Left ventricle myocardium superior (tissue), 1 donor: ENCODE results near the gene NEDD8. TPM values are rescaled to one million over a fixed set of nuclear protein-coding genes. Genes with fewer than 3 reads are reported as not detected.
"Not testable (repeated sequence)": the region's sequence is repeated elsewhere in the genome, so short reads cannot be mapped to it uniquely, and the experiment has no call there.

Source experiments
- ATAC-seq: fragments of 200-7000 bp; cut with Tn5 transposase; one replicate; pipeline ENCODE4 v1.9.1; 2020; ENCODE audit warnings: mild to moderate bottlenecking, moderate library complexity
- DNase-seq: peaks from one replicate; pipeline ENCODE4 v3.0.0-alpha.2; 2020
- intact Hi-C: fragments of 100-400 bp; cut with micrococcal nuclease; formaldehyde crosslinking; loops from one replicate; pipeline ENCODE4 v1.11.0; 2022
- total RNA-seq: library from RNA; stranded (reverse); fragmentation: NEBNext Ultra II Directional; extraction: Animal tissue kit (Norgen Biotek cat#: 25700); gene quantifications from one replicate; pipeline ENCODE4 v1.2.1, GENCODE V29; 2021
- donor health status: DM: no; HTN: yes; CAD: no; lungs with severe emphysema.

Gene NEDD8
- total RNA-seq, 1 donor from 2014 or later: 225 TPM

DNA sequence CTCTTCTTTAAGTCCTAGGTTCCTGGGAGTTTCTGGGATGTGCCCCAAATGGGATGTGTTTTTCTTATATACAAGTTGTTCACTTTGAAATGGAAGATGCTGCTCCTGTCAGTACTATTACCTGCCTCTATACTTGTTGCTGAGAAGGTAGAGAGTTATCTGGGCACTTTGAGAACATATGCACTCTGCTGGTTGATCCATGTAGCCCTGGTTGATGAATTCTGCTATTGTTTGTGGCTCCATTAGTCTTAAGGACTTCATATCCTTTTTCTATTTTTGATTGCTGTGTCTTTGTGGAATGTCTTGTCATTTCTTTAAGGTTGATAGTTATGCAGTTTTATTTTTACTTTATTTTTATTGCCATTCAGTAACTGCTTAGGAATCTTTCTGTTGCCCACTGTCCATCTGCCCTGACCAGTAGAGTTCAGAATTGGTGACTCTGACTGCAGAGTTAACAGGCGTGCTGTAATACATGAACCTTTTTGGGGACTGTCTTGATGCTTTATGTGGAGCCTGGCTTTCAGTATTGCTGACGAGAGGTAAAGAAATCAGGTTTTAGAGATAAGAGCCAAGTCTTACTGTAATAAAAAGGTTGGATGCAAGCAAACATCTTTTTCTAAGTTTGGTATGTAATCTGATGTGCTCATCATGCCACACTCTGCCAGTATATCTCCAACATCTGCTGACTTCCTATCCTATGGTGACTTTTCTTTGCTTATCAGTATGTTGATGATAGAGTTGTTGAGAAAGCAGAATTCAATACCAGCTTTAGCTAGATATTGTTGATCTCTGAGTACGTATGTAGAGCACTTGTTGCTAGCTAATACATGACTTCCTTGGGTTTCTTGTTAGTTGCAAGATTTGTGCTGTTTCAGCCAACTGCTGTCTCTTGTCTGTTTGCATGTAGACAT lies 2.2 kb upstream of the NEDD8 start:
- intact Hi-C loops: no loop called here
- no peak for ATAC-seq
- DNase-seq: no peak

DNA sequence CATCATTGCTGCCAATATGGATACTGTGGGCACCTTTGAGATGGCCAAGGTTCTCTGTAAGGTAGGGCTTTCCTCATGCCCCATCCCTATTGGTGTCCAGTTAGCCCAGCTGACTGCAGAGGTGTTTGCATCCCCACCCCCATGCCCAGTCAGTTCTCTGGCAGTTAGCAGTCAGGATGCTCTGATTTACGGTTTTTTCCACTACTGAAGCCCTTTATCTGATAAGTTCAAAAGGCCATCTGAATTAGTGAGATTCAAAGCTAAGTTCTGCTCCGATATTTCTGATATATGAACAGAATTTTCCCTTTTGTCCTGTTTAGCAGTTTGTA lies 1.3 kb upstream of the NEDD8 start:
- intact Hi-C loops: no loop called here
- DNase-seq (no peak), ATAC-seq (no peak)

DNA sequence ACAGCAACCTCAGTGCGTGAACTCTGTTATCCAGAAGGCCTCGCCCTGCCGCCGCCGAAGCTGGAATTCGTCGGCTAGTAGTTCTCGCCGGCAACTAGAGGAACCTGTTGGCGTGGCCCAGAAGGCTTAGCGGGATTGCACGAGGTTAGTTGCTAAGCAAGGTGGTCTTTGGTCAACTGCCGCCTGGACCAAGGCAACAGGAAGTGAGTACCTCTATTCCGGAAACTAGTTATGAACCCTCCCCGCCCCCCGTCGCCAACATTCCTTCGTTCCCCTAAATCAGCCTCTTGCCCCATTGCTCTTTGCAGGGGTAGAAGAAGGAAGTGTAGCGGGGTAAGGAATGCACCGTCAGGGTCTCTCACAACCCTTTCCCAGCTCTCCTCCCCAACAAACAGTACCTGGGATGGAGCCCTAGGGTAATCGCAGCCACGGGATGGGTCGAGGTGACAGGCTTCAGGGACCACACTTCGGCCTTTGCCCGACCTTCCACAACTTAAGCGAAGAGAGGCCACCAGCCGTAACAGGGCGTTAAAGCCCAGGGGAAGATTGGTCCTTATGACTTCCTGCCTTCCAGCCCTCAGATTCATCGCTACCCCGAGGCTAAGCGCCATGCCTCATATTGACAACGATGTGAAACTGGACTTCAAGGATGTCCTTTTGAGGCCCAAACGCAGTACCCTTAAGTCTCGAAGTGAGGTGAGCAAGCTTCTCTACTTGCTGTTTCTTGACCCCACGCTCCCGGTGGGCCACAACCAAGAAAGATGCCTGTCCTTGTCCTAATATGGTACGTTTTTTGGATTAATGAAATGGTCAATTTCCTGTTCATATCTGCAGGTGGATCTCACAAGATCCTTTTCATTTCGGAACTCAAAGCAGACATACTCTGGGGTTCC lies 724 bp upstream of the NEDD8 start, which contains the start of gene GMPR2:
Gene GMPR2 (plus strand): TSS at position 285 of the 893 bp plus-strand sequence. CDS start 325 bp downstream, at position 610.
- no peak for DNase-seq
- intact Hi-C loops: no loop called here
- peak; percentile 72 for ATAC-seq

DNA sequence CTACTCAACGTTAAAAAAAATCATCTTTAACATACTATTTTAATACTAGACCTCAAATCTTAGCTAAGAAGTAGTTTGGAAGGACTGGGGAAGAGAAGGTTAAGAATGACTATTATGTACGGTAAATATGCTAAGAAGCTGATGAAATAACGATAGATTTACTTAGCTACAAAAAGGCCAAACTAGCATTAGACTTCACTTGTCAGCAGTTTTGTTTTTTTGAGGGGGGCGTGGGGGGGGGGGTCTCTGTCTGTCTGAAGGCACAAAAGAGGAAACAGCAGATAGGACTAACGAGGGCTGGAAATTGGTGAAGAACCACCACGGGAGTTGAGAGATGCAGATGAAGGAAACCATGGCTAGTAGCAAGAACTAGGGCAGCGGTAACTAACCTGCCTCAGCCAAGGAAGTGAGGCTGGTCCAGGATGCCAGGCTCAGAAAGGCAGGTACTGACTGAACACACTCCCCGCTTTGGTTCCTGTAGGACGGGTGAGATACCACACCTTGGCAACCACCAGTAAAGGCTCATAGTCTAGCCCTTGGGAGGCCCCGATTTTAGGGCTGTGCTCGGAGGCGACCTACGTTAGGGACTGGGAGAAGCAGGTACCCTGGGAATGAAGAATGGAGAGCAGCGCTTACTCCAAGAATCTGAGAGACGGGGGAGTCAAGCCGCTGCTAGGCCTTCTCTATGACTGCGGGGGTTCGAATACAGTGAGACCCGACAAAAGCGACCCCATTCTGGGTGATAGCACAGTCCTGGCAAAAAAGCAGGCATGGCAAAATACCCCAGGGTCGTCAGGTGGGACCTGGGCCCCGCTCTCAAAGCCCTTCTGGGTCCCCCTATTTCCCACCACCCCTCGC lies 675 bp downstream of the NEDD8 start:
- no peak for DNase-seq
- intact Hi-C loops: no loop called here
- no peak for ATAC-seq

- intact Hi-C loops: no loop called here
- no peak for DNase-seq
- ATAC-seq: no peak
These were observed 3.3 kb downstream of the NEDD8 start for GRCh38 chr14:24228902-24229301.

DNA sequence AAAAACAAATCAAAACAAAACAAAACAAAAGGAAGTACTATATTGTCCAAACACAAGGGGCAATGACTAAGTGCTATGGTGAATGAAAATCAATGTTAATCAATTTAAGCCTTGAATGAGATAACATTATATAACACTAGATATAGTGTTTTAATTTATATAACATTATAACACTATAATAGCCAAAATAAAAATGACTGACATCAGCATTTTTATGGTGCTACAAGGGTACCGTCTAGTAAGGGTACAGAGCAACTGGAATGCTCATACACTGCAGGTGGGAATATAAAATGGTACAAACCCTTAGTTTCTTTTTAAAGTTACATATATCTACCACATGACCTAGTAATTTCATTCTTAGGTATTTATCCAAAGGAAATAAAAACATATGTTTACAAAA lies 5.7 kb downstream of the NEDD8 start:
- ATAC-seq (no peak), DNase-seq (no peak)
- intact Hi-C loops: no loop called here

- DNase-seq (no peak), ATAC-seq (no peak)
- intact Hi-C loops: no loop called here
These were observed 7.5 kb downstream of the NEDD8 start for GRCh38 chr14:24224618-24225071.

DNA sequence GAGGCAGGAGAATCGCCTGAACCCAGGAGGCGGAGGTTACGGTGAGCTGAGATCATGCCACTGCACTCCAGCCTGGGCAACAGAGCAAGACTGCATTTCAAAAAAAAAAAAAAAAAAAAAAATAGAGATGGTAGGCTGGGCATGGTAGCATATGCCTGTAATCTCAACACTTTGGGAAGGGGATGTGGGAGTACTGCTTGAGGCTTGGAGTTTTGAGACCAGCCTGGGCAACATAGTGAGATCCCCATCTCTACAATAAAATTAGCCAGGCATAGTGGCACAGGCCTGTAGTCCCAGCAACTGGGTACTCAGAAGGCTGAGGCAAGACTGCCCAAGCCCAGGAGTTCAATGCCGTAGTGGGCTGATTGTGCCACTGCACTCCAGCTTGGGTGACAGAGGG lies 9.2 kb downstream of the NEDD8 start:
- DNase-seq, ATAC-seq, intact Hi-C loops: not testable (repeated sequence)

- ATAC-seq (no peak), DNase-seq (no peak)
- intact Hi-C loops: no loop called here
These were observed 12.6 kb downstream of the NEDD8 start for GRCh38 chr14:24219521-24219920.

- intact Hi-C loops: no loop called here
- ATAC-seq (no peak), DNase-seq (no peak)
These were observed 13.1 kb downstream of the NEDD8 start for GRCh38 chr14:24219080-24219479.

GRCh38 chr14:24216876-24217275 lies 15.3 kb downstream of the NEDD8 start:
- intact Hi-C loops, DNase-seq, ATAC-seq: not testable (repeated sequence)

GRCh38 chr14:24216345-24216699 lies 15.8 kb downstream of the NEDD8 start:
- ATAC-seq (no peak), DNase-seq (no peak)
- intact Hi-C loops: no loop called here

GRCh38 chr14:24215495-24216344 lies 16.4 kb downstream of the NEDD8 start, which contains the start of gene MDP1:
Gene MDP1 (minus strand): TSS chr14:24216066. CDS start chr14:24215955, 111 bp downstream.
- DNase-seq (peak; percentile 91), ATAC-seq (peak; percentile 80)
- intact Hi-C loops: no loop called here

GRCh38 chr14:24213866-24214662 lies 18.1 kb downstream of the NEDD8 start:
- intact Hi-C loops: no loop called here
- DNase-seq: no peak
- ATAC-seq: no peak

GRCh38 chr14:24212924-24213865 lies 19.0 kb downstream of the NEDD8 start, which contains the start of gene CHMP4A:
Gene CHMP4A (minus strand): TSS chr14:24213488. CDS start chr14:24213439, 49 bp downstream.
- intact Hi-C loops: no loop called here
- ATAC-seq: peak; percentile 90

GRCh38 chr14:24211311-24211710 lies 20.9 kb downstream of the NEDD8 start:
- ATAC-seq (no peak), DNase-seq (no peak)
- intact Hi-C loops: no loop called here

More at GRCh38 chr14:24212924-24213865, 19.0 kb downstream of the NEDD8 start, which contains the start of gene CHMP4A:
- peak; percentile 97 for DNase-seq
